Epidermal melanocyte (primary cell): ENCODE measurements around the gene GPA33.

Experiments used
- DNase-seq: peaks from one replicate; pipeline ENCODE4 v3.0.0; 2011; ENCODE audit warnings: low spot score; ENCODE audit not compliant: insufficient read length

GPA33 gene

GRCh38 chr1:167086768-167087167 is 3.4 kb downstream of the GPA33 start:
- DNase-seq, result no peak

GRCh38 chr1:167086033-167086432 is 4.1 kb downstream of the GPA33 start:
- DNase-seq, result no peak

- no peak for DNase-seq
Observed at GRCh38 chr1:167084757-167085156, 5.4 kb downstream of the GPA33 start.

- no peak for DNase-seq
Observed at GRCh38 chr1:167083871-167084270, 6.3 kb downstream of the GPA33 start.

GRCh38 chr1:167083066-167083665 is 7.0 kb downstream of the GPA33 start:
- no peak for DNase-seq

- no peak for DNase-seq
Observed at GRCh38 chr1:167082511-167083027, 7.6 kb downstream of the GPA33 start.

GRCh38 chr1:167081594-167082156 is 8.5 kb downstream of the GPA33 start:
- DNase-seq, result no peak

- no peak for DNase-seq
Observed at GRCh38 chr1:167077868-167078210, 12.3 kb downstream of the GPA33 start.

- no peak for DNase-seq
Observed at GRCh38 chr1:167077128-167077867, 12.9 kb downstream of the GPA33 start.

GRCh38 chr1:167076136-167076710 is 14.0 kb downstream of the GPA33 start:
- no peak for DNase-seq

GRCh38 chr1:167071286-167071685 is 18.9 kb downstream of the GPA33 start:
- DNase-seq, result no peak

GRCh38 chr1:167068761-167069160 is 21.4 kb downstream of the GPA33 start:
- DNase-seq, result no peak

GRCh38 chr1:167067904-167068303 is 22.3 kb downstream of the GPA33 start:
- DNase-seq, result no peak

GRCh38 chr1:167066333-167067122 is 23.6 kb downstream of the GPA33 start:
- DNase-seq, result peak; percentile 79

- no peak for DNase-seq
Observed at GRCh38 chr1:167065471-167065870, 24.7 kb downstream of the GPA33 start.

GRCh38 chr1:167064621-167065020 is 25.6 kb downstream of the GPA33 start:
- no peak for DNase-seq

- DNase-seq, result no peak
Observed at GRCh38 chr1:167061073-167061464, 29.1 kb downstream of the GPA33 start.

- no peak for DNase-seq
Observed at GRCh38 chr1:167060141-167061072, 29.8 kb downstream of the GPA33 start.

- no peak for DNase-seq
Observed at GRCh38 chr1:167059809-167060107, 30.4 kb downstream of the GPA33 start.

- DNase-seq, result no peak
Observed at GRCh38 chr1:167059045-167059808, 30.9 kb downstream of the GPA33 start.
